Head of caudate nucleus (tissue), 42 donors: ENCODE data around the gene ZNF746.
"Not testable (repeated sequence)": the region's sequence is repeated elsewhere in the genome, so short reads cannot be mapped to it uniquely, and the experiment has no call there.

ENCODE experiments used
- DNase-seq, 42 donors: peaks; one replicate each; pipeline versions ENCODE4 v3.0.0 to v3.0.0-alpha.2; 2020 to 2021; ENCODE audit warnings: mixed read lengths in 7 of 42
- intact Hi-C: fragments of 100-400 bp; cut with DNase I; formaldehyde crosslinking; loops from one replicate; pipeline ENCODE4 v1.15.0; 2022

Gene ZNF746

GRCh38 chr7:149466364-149466763 is 31.2 kb downstream of the ZNF746 start:
- DNase-seq, result no peak
- intact Hi-C loops, result no loop called here

- intact Hi-C loops, result no loop called here
These were observed 34.0 kb downstream of the ZNF746 start for GRCh38 chr7:149463500-149464161.

GRCh38 chr7:149462101-149462520 is 35.5 kb downstream of the ZNF746 start:
- DNase-seq, result peak in 2 of 42 donors; percentile 16 to 23
- intact Hi-C loops, result no loop called here

More at GRCh38 chr7:149463500-149464161, 34.0 kb downstream of the ZNF746 start:
- DNase-seq, result peak in 1 of 42 donors; percentile 10

GRCh38 chr7:149460493-149461277 is 36.9 kb downstream of the ZNF746 start, which contains the start of gene ZNF777:
Gene ZNF777 (minus strand): TSS chr7:149461062. CDS start chr7:149456022, 5,040 bp downstream.
- intact Hi-C loops, result no loop called here
- DNase-seq, result peak; percentile 63 to 93 (median 84)

- DNase-seq, result peak in 4 of 42 donors; percentile 10 to 24 (median 18)
- intact Hi-C loops, result no loop called here
These were observed 37.8 kb downstream of the ZNF746 start for GRCh38 chr7:149459540-149460452.

- intact Hi-C loops, result no loop called here
- DNase-seq, result no peak
These were observed 38.4 kb downstream of the ZNF746 start for GRCh38 chr7:149459201-149459539.

GRCh38 chr7:149458235-149458634 is 39.4 kb downstream of the ZNF746 start:
- DNase-seq, result no peak
- intact Hi-C loops, result no loop called here

- DNase-seq, result peak in 1 of 42 donors; percentile 22
- intact Hi-C loops, result no loop called here
These were observed 39.8 kb downstream of the ZNF746 start for GRCh38 chr7:149457766-149458165.

- DNase-seq, result peak in 1 of 42 donors; percentile 27
- intact Hi-C loops, result no loop called here
These were observed 40.8 kb downstream of the ZNF746 start for GRCh38 chr7:149456506-149457421.

GRCh38 chr7:149455175-149455950 is 42.2 kb downstream of the ZNF746 start:
- peak in 1 of 42 donors; percentile 18 for DNase-seq
- intact Hi-C loops, result no loop called here

GRCh38 chr7:149454750-149455149 is 42.9 kb downstream of the ZNF746 start:
- DNase-seq, result no peak
- intact Hi-C loops, result no loop called here

- DNase-seq, result peak in 2 of 42 donors; percentile 11 to 25
- intact Hi-C loops, result no loop called here
These were observed 43.6 kb downstream of the ZNF746 start for GRCh38 chr7:149454006-149454405.

GRCh38 chr7:149450821-149451220 is 46.8 kb downstream of the ZNF746 start:
- intact Hi-C loops, result no loop called here
- peak in 1 of 42 donors; percentile 31 for DNase-seq

GRCh38 chr7:149449897-149450296 is 47.7 kb downstream of the ZNF746 start:
- DNase-seq, result no peak
- intact Hi-C loops, result no loop called here

GRCh38 chr7:149448961-149449360 is 48.6 kb downstream of the ZNF746 start:
- intact Hi-C loops, result no loop called here
- DNase-seq, result no peak

GRCh38 chr7:149446026-149446425 is 51.6 kb downstream of the ZNF746 start:
- DNase-seq, intact Hi-C loops: not testable (repeated sequence)

GRCh38 chr7:149444287-149444686 is 53.3 kb downstream of the ZNF746 start:
- intact Hi-C loops, result no loop called here
- DNase-seq, result peak in 2 of 42 donors; percentile 3 to 34
